K562 (cell line): ENCODE measurements around the gene IRF2BP2. TPM values are rescaled to one million over a fixed set of nuclear protein-coding genes. Genes with fewer than 3 reads are reported as not detected.

Experiments
- ATAC-seq: fragments of 200-7000 bp; cut with Tn5 transposase; 3 replicates; pipeline ENCODE4 v1.9.1; 2020; ENCODE audit warnings: moderate library complexity
- BruUV-seq: library from RNA; stranded (reverse); fragments of 400-500 nt; replicated peaks from 2 replicates; lab custom pipeline; 2021; lab: Mats Ljungman, UMichigan
- CTCF ChIA-PET: fragments of 300-600 bp; formaldehyde crosslinking; extraction: SDS; loops from one replicate; lab custom pipeline; 2021; ENCODE audit warnings: low intra/inter-chr PET ratio; lab: Yijun Ruan, JAX
- POLR2A ChIA-PET: fragments of 300-600, 350-650 bp; sonication (Branson Sonifier 250); formaldehyde crosslinking; extraction: SDS; loops from one replicate; lab custom pipeline; 2021; ENCODE audit warnings: antibody characterized with exemption, inconsistent platforms; lab: Yijun Ruan, JAX
- DNase-seq, 4 experiments: peaks; one replicate each; pipeline versions ENCODE4 v3.0.0 to v3.0.0-alpha.2; 2011 to 2018; ENCODE audit warnings: low spot score in 3 of 4, mixed read lengths in 3 of 4; ENCODE audit errors: extremely low read depth in 1 of 4
- FAIRE-seq: peaks from 2 replicates; lab custom pipeline; 2011; peaks lifted over from hg19 to GRCh38; lab: Jason Lieb, UNC
- H2AFZ ChIP-seq: 2 replicates; pipeline ENCODE4 v1.6.0; 2011; ENCODE audit warnings: low read depth, low read length, control low read depth, inconsistent platforms
- H3K27ac ChIP-seq: fragments of 200-600 bp; 3 replicates; pipeline ENCODE4 v1.8.0; 2011; ENCODE audit warnings: low read depth, mild to moderate bottlenecking, control low read depth, inconsistent platforms, low read length, moderate library complexity, mixed read lengths; ENCODE audit errors: extremely low read depth
- H3K27me3 ChIP-seq, 2 experiments: fragments of 300-600 bp in 1 of 2; 2 replicates in 1 of 2; 3 replicates in 1 of 2; pipeline versions ENCODE4 v1.6.0 to v1.8.0; 2011; ENCODE audit warnings: inconsistent platforms in 2 of 2, low read length in 2 of 2, mild to moderate bottlenecking in 1 of 2, mixed read lengths in 1 of 2, moderate library complexity in 1 of 2; ENCODE audit not compliant: control insufficient read depth in 2 of 2, insufficient read depth in 2 of 2
- H3K36me3 ChIP-seq: fragments of 300-600 bp; 3 replicates; pipeline ENCODE4 v1.8.0; 2011; ENCODE audit warnings: mild to moderate bottlenecking, low read length, inconsistent platforms; ENCODE audit not compliant: control insufficient read depth, insufficient read depth
- H3K4me1 ChIP-seq, 2 experiments: fragments of 200-600 bp in 1 of 2; replicated peaks in 1 of 2; 2 replicates in 1 of 2; 3 replicates in 1 of 2; pipeline versions ENCODE4 v1.5.1 to v1.8.0; 2011; ENCODE audit warnings: inconsistent platforms in 2 of 2, low read length in 2 of 2, mild to moderate bottlenecking in 1 of 2, mixed read lengths in 1 of 2, moderate library complexity in 1 of 2; ENCODE audit not compliant: control insufficient read depth in 2 of 2, insufficient read depth in 2 of 2
- H3K4me2 ChIP-seq: 2 replicates; pipeline ENCODE4 v1.6.1; 2011; ENCODE audit warnings: low read length, control low read depth, inconsistent platforms, mixed read lengths; ENCODE audit not compliant: insufficient read depth
- H3K4me3 ChIP-seq: fragments of 200-600 bp; sonication (generic), shearing (Covaris generic); 2 replicates; pipeline ENCODE4 v1.5.1; 2016; ENCODE audit warnings: control low read depth, inconsistent platforms
- H3K79me2 ChIP-seq: fragments of 200-600 bp; 3 replicates; pipeline ENCODE4 v1.8.0; 2011; ENCODE audit warnings: low read length, inconsistent platforms; ENCODE audit not compliant: control insufficient read depth, insufficient read depth
- H3K9ac ChIP-seq, 2 experiments: 2 replicates each; pipeline versions ENCODE4 v1.6.0 to v1.6.1; 2011; ENCODE audit warnings: low read depth in 2 of 2, low read length in 2 of 2, control low read depth in 1 of 2, inconsistent platforms in 1 of 2, mild to moderate bottlenecking in 1 of 2, mixed read lengths in 1 of 2; ENCODE audit not compliant: insufficient read depth in 1 of 2
- H3K9me1 ChIP-seq: one replicate; pipeline ENCODE4 v1.6.0; 2011; ENCODE audit warnings: inconsistent platforms, mild to moderate bottlenecking, low read length, moderate library complexity; ENCODE audit not compliant: control insufficient read depth, insufficient read depth
- H3K9me3 ChIP-seq: replicated peaks from 2 replicates; pipeline ENCODE4 v1.5.1; 2011; ENCODE audit warnings: low read depth, low read length, inconsistent platforms; ENCODE audit not compliant: control insufficient read depth, insufficient read depth
- H4K20me1 ChIP-seq: replicated peaks from 2 replicates; pipeline ENCODE4 v1.6.1; 2011; ENCODE audit warnings: low read length, inconsistent platforms, mixed read lengths; ENCODE audit not compliant: control insufficient read depth, insufficient read depth
- ARID2 ChIP-seq: fragments of 450-650 bp; IDR thresholded peaks from 2 replicates; pipeline ENCODE4 v1.6.1; 2017; ENCODE audit warnings: antibody characterized with exemption, mild to moderate bottlenecking
- GABPA ChIP-seq: fragments of 200-800 bp; sonication (Bioruptor generic); conservative IDR thresholded peaks from 2 replicates; pipeline ENCODE4 v1.6.1; 2016; ENCODE audit warnings: low read depth, missing genetic modification characterization, missing compliant biosample characterization
- KAT2B ChIP-seq: IDR thresholded peaks from one replicate; pipeline ENCODE4 v1.6.1; 2012; ENCODE audit warnings: low read depth, mild to moderate bottlenecking, control low read depth, inconsistent platforms, low read length, moderate library complexity
- KDM4B ChIP-seq, 2 experiments: fragments of 450-650 bp in 1 of 2; sonication (generic) in 1 of 2; IDR thresholded peaks; 2 replicates each; pipeline ENCODE4 v1.6.1; 2016 to 2017; ENCODE audit warnings: borderline replicate concordance in 2 of 2, antibody characterized with exemption in 1 of 2, low read depth in 1 of 2, mild to moderate bottlenecking in 1 of 2
- PCBP2 ChIP-seq: fragments of 200-400 bp; formaldehyde crosslinking; IDR thresholded peaks from 2 replicates; pipeline ENCODE4 v1.6.1; 2018; ENCODE audit warnings: low read length, low read depth, mild to moderate bottlenecking, moderate library complexity; ENCODE audit not compliant: poor library complexity, severe bottlenecking
- YY1 ChIP-seq, 3 experiments: IDR thresholded peaks; 2 replicates each; pipeline ENCODE4 v1.6.1; 2011; ENCODE audit warnings: low read length in 2 of 3, mild to moderate bottlenecking in 2 of 3, moderate library complexity in 2 of 3, borderline replicate concordance in 1 of 3, control low read depth in 1 of 3, low read depth in 1 of 3; ENCODE audit not compliant: insufficient read depth in 3 of 3, insufficient replicate concordance in 2 of 3, control insufficient read depth in 1 of 3, insufficient read length in 1 of 3; ENCODE audit errors: extremely low read depth in 1 of 3
- ZFX ChIP-seq: sonication (generic); formaldehyde crosslinking; IDR thresholded peaks from 2 replicates; pipeline ENCODE4 v1.8.0; 2022; ENCODE audit warnings: mild to moderate bottlenecking, missing genetic modification reagents, moderate library complexity
- WGBS: fragments of 100-300 bp; shearing (Covaris generic); methylation state at CpG from one replicate; pipeline ENCODE4 v1.1.6; 2016; ENCODE audit warnings: low coverage, mixed read lengths; ENCODE audit not compliant: insufficient coverage; ENCODE audit errors: missing lambda C conversion rate; 5-methylcytosine and 5-hydroxymethylcytosine counted together
- in situ Hi-C: fragments of 300-500 bp; cut with MboI; formaldehyde crosslinking; loops from 4 replicates; pipeline ENCODE4 v1.15.0; 2018; ENCODE audit warnings: inconsistent platforms, mixed read lengths
- intact Hi-C: fragments of 100-400 bp; cut with micrococcal nuclease; formaldehyde crosslinking; loops from 2 replicates; pipeline ENCODE4 v1.14.2; 2022
- polyA plus RNA-seq, 8 experiments: library from polyadenylated mRNA; depleted of rRNA in 4 of 8; stranded (reverse) in 5 of 8; unstranded in 3 of 8; fragments of >200 nt; fragmentation: Nextera tagmentation in 2 of 8; fragmentation: Illumina TruSeq in 1 of 8; extraction: Ambion mirVana in 2 of 8; extraction: Trizol in 1 of 8; gene quantifications; 2 replicates each; pipeline versions ENCODE4 v1.2.1 to v1.2.3, GENCODE V29; 2011 to 2014; ENCODE audit warnings: inconsistent platforms in 1 of 8, missing spikeins in 1 of 8
- total RNA-seq, 7 experiments: library from RNA; depleted of rRNA in 6 of 7; stranded (reverse); fragments of >200 nt in 6 of 7; fragmentation: Illumina TruSeq in 2 of 7; extraction: Trizol in 2 of 7; gene quantifications; 2 replicates each; pipeline versions ENCODE4 v1.2.1 to v1.2.3, GENCODE V29; 2011 to 2021; ENCODE audit warnings: low replicate concordance in 1 of 7
- TF ChIP-seq, protein P1 (sequence below): fragments of 450-650 bp; formaldehyde crosslinking; IDR thresholded peaks from 2 replicates; pipeline ENCODE4 v1.4.0; 2020; ENCODE audit warnings: mild to moderate bottlenecking, mixed read lengths

IRF2BP2 gene
- total and polyA plus RNA-seq, 9 of the 15 experiments (the other 6 are each of a cell fraction or from before 2014, with no cell fraction given), result 7.7 to 68.6 (median 22.1) TPM

DNA sequence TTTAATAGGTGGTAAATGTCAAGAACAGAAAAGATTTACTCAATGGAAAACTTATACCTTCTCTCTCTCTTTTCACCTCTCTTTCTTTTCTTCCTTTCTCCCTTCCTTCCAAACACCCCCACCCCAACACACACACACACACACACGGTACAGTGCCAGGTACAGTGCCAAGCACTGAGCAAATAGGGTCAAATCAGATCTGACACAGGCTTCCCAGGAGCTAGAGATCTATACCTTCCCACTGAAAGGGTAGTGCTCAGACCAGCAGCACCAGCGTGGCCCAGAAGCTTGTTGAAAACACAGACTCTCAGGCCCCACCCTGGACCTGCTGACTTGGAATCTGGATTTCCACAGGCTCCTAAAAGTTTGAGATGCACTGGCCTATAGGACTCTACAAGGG is 31.9 kb downstream of the IRF2BP2 start:
- Histone ChIP-seq H3K9me1 (no peaks in the 10 kb centered on the region), H3K9ac (no peak overlapping the region), H2AFZ (no peak overlapping the region), H3K79me2 (no peaks in the 10 kb centered on the region), H3K27ac (no peak overlapping the region), H3K4me2 (no peak overlapping the region), H3K36me3 (no peaks in the 10 kb centered on the region), H4K20me1 (no peaks in the 10 kb centered on the region), H3K27me3 (no peaks in the 10 kb centered on the region), H3K9me3 (no peaks in the 10 kb centered on the region), H3K4me1 (peaks cover 4 to 10% of the 10 kb centered on the region in 2 experiments), H3K4me3 (no peak overlapping the region)
- POLR2A ChIA-PET, result interaction anchor here (0.7 to 2.0 kb wide), 5 partner anchors 12 to 34 kb away, joined by 3 to 6 read pairs (median 4); no protein-coding TSS in a partner anchor
- TF ChIP-seq YY1 (IDR thresholded peaks at IDR 0.05; ENCODE audit: borderline replicate concordance in 1 of 3, control insufficient read depth in 1 of 3, extremely low read depth in 1 of 3, insufficient read depth in 3 of 3, insufficient read length in 1 of 3, insufficient replicate concordance in 2 of 3, low read depth in 1 of 3, low read length in 2 of 3), result no peak
- no peak for TF ChIP-seq KDM4B (IDR thresholded peaks at IDR 0.05; ENCODE audit: borderline replicate concordance in 2 of 2, low read depth in 1 of 2)
- TF ChIP-seq KAT2B, result no peak
- TF ChIP-seq ARID2, result no peak
- TF ChIP-seq, protein P1, sequence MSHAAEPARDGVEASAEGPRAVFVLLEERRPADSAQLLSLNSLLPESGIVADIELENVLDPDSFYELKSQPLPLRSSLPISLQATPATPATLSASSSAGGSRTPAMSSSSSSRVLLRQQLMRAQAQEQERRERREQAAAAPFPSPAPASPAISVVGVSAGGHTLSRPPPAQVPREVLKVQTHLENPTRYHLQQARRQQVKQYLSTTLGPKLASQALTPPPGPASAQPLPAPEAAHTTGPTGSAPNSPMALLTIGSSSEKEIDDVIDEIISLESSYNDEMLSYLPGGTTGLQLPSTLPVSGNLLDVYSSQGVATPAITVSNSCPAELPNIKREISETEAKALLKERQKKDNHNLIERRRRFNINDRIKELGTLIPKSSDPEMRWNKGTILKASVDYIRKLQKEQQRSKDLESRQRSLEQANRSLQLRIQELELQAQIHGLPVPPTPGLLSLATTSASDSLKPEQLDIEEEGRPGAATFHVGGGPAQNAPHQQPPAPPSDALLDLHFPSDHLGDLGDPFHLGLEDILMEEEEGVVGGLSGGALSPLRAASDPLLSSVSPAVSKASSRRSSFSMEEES, result no peak
- TF ChIP-seq PCBP2, result no peak
- TF ChIP-seq GABPA (tag), result no peak
- no peak for TF ChIP-seq ZFX (CRISPR knock-in tag)
- in situ Hi-C loops, result no loop called here
- no peak; the same call in 2 of the 3 replicates for ATAC-seq
- BruUV-seq, result no TSS peak
- no peak for DNase-seq
- FAIRE-seq, result no peak
- CTCF ChIA-PET, result no interaction called here
- WGBS, result 9% methylated on average over 2 of the region's 2 CpGs
- intact Hi-C loops, result no loop called here
